ENCODE results near the gene BAMBI. TPM values are rescaled to one million over a fixed set of nuclear protein-coding genes. Genes with fewer than 3 reads are reported as not detected.

The BAMBI gene
- total RNA-seq, 1 experiment from 2014 or later, result 3.3 TPM

DNA sequence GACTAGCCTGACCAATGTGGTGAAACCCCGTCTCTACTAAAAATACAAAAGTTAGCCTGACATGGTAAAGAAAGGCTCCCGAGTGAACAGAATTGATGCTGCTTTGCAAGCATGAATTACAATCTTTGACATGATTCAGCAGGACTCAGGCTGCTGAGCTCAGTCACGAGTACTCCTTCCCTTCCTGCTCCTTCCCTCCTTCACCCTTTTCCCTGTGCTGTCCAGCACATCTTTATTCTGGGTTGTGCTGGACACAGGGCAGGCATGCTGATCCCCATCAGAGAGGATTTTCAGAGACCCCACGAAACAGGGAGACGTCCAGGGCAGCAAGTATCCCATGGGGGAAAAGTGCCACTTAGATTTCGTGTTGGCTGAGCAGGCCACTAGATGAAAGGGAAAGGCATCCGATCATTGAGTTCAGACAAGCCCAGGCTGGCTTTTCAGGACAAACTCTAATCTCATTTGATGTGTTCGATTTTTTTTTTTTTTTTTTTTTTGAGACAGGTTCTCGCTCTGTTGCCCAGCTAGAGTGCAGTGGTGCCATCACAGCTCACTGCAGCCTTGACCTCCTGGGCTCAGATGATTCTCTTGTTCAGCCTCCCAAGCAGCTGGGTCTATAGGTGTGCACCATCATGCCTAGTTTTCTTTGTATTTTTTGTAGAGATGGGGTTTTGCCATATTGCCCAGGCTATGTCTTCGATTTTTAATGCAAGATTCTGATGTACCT, 36.5 kb downstream of the BAMBI start:
- TF ChIP-seq, protein P1, sequence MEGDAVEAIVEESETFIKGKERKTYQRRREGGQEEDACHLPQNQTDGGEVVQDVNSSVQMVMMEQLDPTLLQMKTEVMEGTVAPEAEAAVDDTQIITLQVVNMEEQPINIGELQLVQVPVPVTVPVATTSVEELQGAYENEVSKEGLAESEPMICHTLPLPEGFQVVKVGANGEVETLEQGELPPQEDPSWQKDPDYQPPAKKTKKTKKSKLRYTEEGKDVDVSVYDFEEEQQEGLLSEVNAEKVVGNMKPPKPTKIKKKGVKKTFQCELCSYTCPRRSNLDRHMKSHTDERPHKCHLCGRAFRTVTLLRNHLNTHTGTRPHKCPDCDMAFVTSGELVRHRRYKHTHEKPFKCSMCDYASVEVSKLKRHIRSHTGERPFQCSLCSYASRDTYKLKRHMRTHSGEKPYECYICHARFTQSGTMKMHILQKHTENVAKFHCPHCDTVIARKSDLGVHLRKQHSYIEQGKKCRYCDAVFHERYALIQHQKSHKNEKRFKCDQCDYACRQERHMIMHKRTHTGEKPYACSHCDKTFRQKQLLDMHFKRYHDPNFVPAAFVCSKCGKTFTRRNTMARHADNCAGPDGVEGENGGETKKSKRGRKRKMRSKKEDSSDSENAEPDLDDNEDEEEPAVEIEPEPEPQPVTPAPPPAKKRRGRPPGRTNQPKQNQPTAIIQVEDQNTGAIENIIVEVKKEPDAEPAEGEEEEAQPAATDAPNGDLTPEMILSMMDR (conservative IDR thresholded peaks at IDR 0.05), result no peak
- no peak for TF ChIP-seq EZH2 (IDR thresholded peaks at IDR 0.05; ENCODE audit: low read depth)
- H4K20me1 ChIP-seq (ENCODE audit: insufficient read depth), result no peaks in the 10 kb centered on the region
- no peaks in the 10 kb centered on the region for H3K9me3 ChIP-seq (ENCODE audit: insufficient read depth, low read depth)
- no TSS peak for BruUV-seq (replicated peaks)
- no peaks in the 10 kb centered on the region for H3K79me2 ChIP-seq (ENCODE audit: low read depth)
- no peak overlapping the region for H2AFZ ChIP-seq
- H3K27ac ChIP-seq, result no peak overlapping the region
- no peak overlapping the region for H3K4me3 ChIP-seq
- ChIA-PET CTCF (no interaction called here), POLR2A (ENCODE audit: unreplicated experiment) (no interaction called here)
- 0 out of 2 replicates have a peak, but pooled peaks cover 7% of the 10 kb centered on the region for H3K4me1 ChIP-seq (replicated peaks; ENCODE audit: insufficient read depth)
- no peaks in the 10 kb centered on the region for H3K9me2 ChIP-seq (ENCODE audit: insufficient read depth)
- H3K36me3 ChIP-seq (ENCODE audit: low read depth), result no peaks in the 10 kb centered on the region
- H3K27me3 ChIP-seq (ENCODE audit: insufficient read depth, low read depth), result no peaks in the 10 kb centered on the region
- no peak for DNase-seq
- H3F3A ChIP-seq (ENCODE audit: insufficient read depth, low read depth), result no peaks in the 10 kb centered on the region
- intact Hi-C loops (cut with micrococcal nuclease; ENCODE audit: unreplicated experiment), result no loop called here
- no peak overlapping the region for H3K4me2 ChIP-seq

DNA sequence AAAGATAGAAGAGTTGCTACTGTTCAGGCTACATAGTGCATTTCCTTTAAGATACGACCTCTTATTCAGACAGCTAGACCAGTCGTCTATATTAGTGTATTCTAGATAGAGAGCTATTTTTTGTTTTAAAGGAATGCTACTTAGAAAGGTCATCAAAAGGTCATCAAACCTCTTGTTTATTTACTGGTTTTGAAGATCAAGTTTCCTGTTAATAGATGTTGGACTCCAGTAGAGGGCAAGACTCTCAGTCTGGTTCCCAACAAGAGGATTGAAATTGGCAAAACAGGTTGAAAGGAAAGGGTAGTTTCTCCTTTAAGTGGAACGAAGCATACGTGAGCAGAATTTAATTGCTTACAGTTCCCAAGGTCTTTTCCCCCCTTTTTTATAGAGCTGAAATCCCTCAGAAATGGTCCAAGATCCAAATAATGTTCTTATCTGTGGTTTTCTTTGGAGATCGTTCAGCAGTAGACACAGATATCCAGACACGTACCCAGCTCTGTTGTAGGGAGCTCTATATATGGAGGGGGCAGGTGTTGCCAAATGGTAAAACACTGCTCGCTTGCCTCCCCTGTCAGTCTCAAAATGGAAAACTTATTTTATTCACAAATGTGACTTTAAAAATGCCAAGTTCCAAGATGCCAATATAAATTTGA, 37.2 kb downstream of the BAMBI start:
- no peaks in the 10 kb centered on the region for H3K27me3 ChIP-seq (ENCODE audit: insufficient read depth, low read depth)
- peaks cover 12% of the 10 kb centered on the region for H3K4me1 ChIP-seq (replicated peaks; ENCODE audit: insufficient read depth)
- no peaks in the 10 kb centered on the region for H3K36me3 ChIP-seq (ENCODE audit: low read depth)
- no peaks in the 10 kb centered on the region for H3K9me3 ChIP-seq (ENCODE audit: insufficient read depth, low read depth)
- H3K27ac ChIP-seq, result no peak overlapping the region
- BruUV-seq (replicated peaks), result no TSS peak
- intact Hi-C loops (cut with micrococcal nuclease; ENCODE audit: unreplicated experiment), result no loop called here
- H3K4me3 ChIP-seq, result no peak overlapping the region
- H3K4me2 ChIP-seq, result no peak overlapping the region
- no peak for TF ChIP-seq EZH2 (IDR thresholded peaks at IDR 0.05; ENCODE audit: low read depth)
- TF ChIP-seq, protein P1 (conservative IDR thresholded peaks at IDR 0.05), result no peak
- H2AFZ ChIP-seq, result no peak overlapping the region
- no peak for DNase-seq
- no peaks in the 10 kb centered on the region for H3F3A ChIP-seq (ENCODE audit: insufficient read depth, low read depth)
- H3K79me2 ChIP-seq (ENCODE audit: low read depth), result no peaks in the 10 kb centered on the region
- no peaks in the 10 kb centered on the region for H3K9me2 ChIP-seq (ENCODE audit: insufficient read depth)
- H4K20me1 ChIP-seq (ENCODE audit: insufficient read depth), result no peaks in the 10 kb centered on the region
- CTCF ChIA-PET, result no interaction called here
- POLR2A ChIA-PET (ENCODE audit: unreplicated experiment), result no interaction called here

DNA sequence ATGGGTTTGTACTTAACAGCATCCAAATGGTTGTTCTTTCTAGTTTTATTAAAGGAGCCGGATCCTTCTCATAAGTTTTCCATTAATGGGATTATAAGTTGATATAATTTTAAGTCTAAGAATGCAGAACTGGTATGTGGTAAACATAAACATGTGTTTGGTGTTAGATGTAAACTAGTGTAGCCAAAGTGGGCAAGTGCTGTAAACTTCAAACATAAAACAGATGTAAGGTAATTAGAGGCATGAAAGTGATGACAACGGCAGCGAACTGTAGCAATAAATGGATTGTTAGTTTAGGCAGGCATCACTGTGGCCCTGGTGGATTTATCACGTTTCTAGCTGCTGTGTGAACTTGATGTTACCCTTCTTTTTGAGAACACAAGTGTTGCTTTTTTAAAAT, 37.9 kb downstream of the BAMBI start:
- TF ChIP-seq, protein P1 (conservative IDR thresholded peaks at IDR 0.05), result no peak
- TF ChIP-seq EZH2 (IDR thresholded peaks at IDR 0.05; ENCODE audit: low read depth), result no peak
- Histone ChIP-seq H3K9me3 (ENCODE audit: insufficient read depth, low read depth) (no peaks in the 10 kb centered on the region), H3K4me3 (no peak overlapping the region), H3K36me3 (ENCODE audit: low read depth) (no peaks in the 10 kb centered on the region), H3K27me3 (ENCODE audit: insufficient read depth, low read depth) (no peaks in the 10 kb centered on the region), H3F3A (ENCODE audit: insufficient read depth, low read depth) (no peaks in the 10 kb centered on the region), H3K9me2 (ENCODE audit: insufficient read depth) (no peaks in the 10 kb centered on the region), H2AFZ (no peak overlapping the region), H3K79me2 (ENCODE audit: low read depth) (no peaks in the 10 kb centered on the region), H3K4me1 (replicated peaks; ENCODE audit: insufficient read depth) (peaks cover 17% of the 10 kb centered on the region), H4K20me1 (ENCODE audit: insufficient read depth) (no peaks in the 10 kb centered on the region), H3K4me2 (no peak overlapping the region), H3K27ac (no peak overlapping the region)
- intact Hi-C loops (cut with micrococcal nuclease; ENCODE audit: unreplicated experiment), result no loop called here
- POLR2A ChIA-PET (ENCODE audit: unreplicated experiment), result no interaction called here
- CTCF ChIA-PET, result no interaction called here
- BruUV-seq (replicated peaks), result no TSS peak
- no peak for DNase-seq

All from PC-9 (cell line).